Pancreas (tissue), 10 donors: ENCODE data around the gene AAR2. TPM values are rescaled to one million over a fixed set of nuclear protein-coding genes. Genes with fewer than 3 reads are reported as not detected.

ENCODE experiments used
- ATAC-seq, 4 donors: fragments of 200-7000 bp; cut with Tn5 transposase; one replicate each; pipeline versions ENCODE4 v1.8.0 to v1.9.1; 2020; ENCODE audit warnings: mild to moderate bottlenecking in 4 of 4, moderate library complexity in 4 of 4
- DNase-seq, 6 donors: peaks; one replicate each; pipeline ENCODE4 v3.0.0-alpha.2; 2020
- FAIRE-seq: peaks from 2 replicates; lab custom pipeline; 2012; peaks lifted over from hg19 to GRCh38; lab: Jason Lieb, UNC
- H3K27ac ChIP-seq, 4 donors: fragments of 200-600 bp; sonication (generic); 1 replicate in 3 of 4; 2 replicates in 1 of 4; pipeline versions ENCODE4 v1.5.0 to v1.8.0; 2020
- H3K27me3 ChIP-seq, 4 donors: fragments of 200-600 bp; one replicate each; pipeline ENCODE4 v1.8.0; 2021
- H3K36me3 ChIP-seq, 3 donors: fragments of 200-600 bp; sonication (generic) in 1 of 3; one replicate each; pipeline versions ENCODE4 v1.5.0 to v1.8.0; 2020 to 2021
- H3K4me1 ChIP-seq, 3 donors: fragments of 200-600 bp; one replicate each; pipeline ENCODE4 v1.8.0; 2021
- H3K4me3 ChIP-seq, 4 donors: fragments of 200-600 bp; sonication (generic) in 2 of 4; one replicate each; pipeline versions ENCODE4 v1.5.0 to v1.8.0; 2020 to 2021
- H3K9me3 ChIP-seq, 4 donors: fragments of 200-600 bp; one replicate each; pipeline ENCODE4 v1.8.0; 2021
- WGBS, 2 donors: extraction: QIAGEN DNeasy Blood & Tissue Kit; methylation state at CpG; one replicate each; pipeline ENCODE4 v1.1.7; 2013; 5-methylcytosine and 5-hydroxymethylcytosine counted together
- intact Hi-C, 3 donors: fragments of 100-400 bp; cut with DNase I; formaldehyde crosslinking; loops; one replicate each; pipeline versions ENCODE4 v1.11.1 to v1.14.2; 2022
- polyA plus RNA-seq, 2 donors: library from polyadenylated mRNA; stranded (reverse); fragments of 200-250 nt; gene quantifications; one replicate each; pipeline ENCODE4 v1.2.3, GENCODE V29; 2013
- total RNA-seq, 6 donors: library from RNA; stranded (reverse); fragmentation: NEBNext Ultra II Directional in 4 of 6; extraction: Animal tissue kit (Norgen Biotek cat#: 25700) in 4 of 6; gene quantifications; one replicate each; pipeline versions ENCODE4 v1.2.1 to v1.2.4, GENCODE V29; 2021 to 2023
- TF ChIP-seq, protein P1 (sequence below), 4 donors: fragments of 200-600 bp; sonication (generic) in 3 of 4; IDR thresholded peaks; one replicate each; pipeline versions ENCODE4 v1.5.0 to v1.8.0; 2021; ENCODE audit warnings: antibody characterized with exemption in 4 of 4
- donor health status: healthy with polysubstance abuse.
- donor health status: DM: no; HTN: no; CAD: no; lungs with moderate emphysema.
- donor health status: DM: no; HTN: no; CAD: no.
- donor health status: control.
- donor health status: control.
- donor health status: Bipolar disorder and iron deficiency.
- donor health status: DM: yes; HTN: yes; CAD: no.
- donor health status: DM: no; HTN: no; CAD: no.
- donor health status: DM: no; HTN: no; CAD: no.
- donor health status: DM: yes; HTN: yes; CAD: no.

Gene AAR2
- total and polyA plus RNA-seq, 8 donors: 7.0 to 18.0 (median 9.5) TPM

DNA sequence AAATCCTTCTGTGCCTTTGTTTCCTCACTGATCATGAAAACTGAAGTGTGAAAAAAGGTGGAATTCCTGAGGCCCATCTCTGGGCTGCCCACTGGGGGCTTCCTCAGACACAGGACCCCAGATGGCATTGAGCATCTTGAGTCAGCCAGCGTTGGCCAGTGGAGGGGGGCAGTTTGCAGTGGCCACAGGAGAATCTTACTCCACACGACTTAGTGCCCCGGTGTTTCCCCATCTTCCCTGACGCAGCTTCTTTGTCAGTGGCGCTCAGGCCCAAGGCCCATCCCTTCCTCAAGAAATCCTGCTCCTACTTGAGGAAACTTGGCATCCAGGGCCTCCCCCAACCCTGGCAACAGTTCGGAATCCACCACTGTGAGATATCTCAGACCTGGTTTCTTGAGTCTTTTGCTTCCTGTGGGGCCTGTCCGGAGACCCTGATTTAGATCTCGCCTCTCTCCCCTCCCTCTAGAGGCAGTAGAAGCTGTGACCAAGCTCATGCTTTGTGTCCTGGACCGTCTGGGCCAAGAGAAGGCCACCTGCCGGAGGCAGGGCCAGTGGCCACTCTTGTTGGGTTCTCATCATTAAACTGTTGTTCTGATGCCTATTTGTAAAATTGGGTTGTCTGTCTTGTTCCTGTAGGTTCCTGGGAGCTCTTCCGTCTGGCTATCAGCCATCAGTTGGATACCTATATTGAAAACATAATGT is 49.6 kb downstream of the AAR2 start:
- Histone ChIP-seq H3K27me3 (no peaks in the 10 kb centered on the region), H3K4me3 (no peak overlapping the region), H3K4me1 (no peaks in the 10 kb centered on the region), H3K9me3 (no peaks in the 10 kb centered on the region), H3K27ac (no peak overlapping the region), H3K36me3 (no peaks in the 10 kb centered on the region)
- DNase-seq: no peak
- TF ChIP-seq, protein P1, sequence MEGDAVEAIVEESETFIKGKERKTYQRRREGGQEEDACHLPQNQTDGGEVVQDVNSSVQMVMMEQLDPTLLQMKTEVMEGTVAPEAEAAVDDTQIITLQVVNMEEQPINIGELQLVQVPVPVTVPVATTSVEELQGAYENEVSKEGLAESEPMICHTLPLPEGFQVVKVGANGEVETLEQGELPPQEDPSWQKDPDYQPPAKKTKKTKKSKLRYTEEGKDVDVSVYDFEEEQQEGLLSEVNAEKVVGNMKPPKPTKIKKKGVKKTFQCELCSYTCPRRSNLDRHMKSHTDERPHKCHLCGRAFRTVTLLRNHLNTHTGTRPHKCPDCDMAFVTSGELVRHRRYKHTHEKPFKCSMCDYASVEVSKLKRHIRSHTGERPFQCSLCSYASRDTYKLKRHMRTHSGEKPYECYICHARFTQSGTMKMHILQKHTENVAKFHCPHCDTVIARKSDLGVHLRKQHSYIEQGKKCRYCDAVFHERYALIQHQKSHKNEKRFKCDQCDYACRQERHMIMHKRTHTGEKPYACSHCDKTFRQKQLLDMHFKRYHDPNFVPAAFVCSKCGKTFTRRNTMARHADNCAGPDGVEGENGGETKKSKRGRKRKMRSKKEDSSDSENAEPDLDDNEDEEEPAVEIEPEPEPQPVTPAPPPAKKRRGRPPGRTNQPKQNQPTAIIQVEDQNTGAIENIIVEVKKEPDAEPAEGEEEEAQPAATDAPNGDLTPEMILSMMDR (IDR thresholded peaks at IDR 0.05): no peak
- no peak for ATAC-seq
- 77 to 82% methylated on average over 11 of the region's 11 CpGs for WGBS, 2 donors
- FAIRE-seq: no peak
- intact Hi-C loops: no loop called here

DNA sequence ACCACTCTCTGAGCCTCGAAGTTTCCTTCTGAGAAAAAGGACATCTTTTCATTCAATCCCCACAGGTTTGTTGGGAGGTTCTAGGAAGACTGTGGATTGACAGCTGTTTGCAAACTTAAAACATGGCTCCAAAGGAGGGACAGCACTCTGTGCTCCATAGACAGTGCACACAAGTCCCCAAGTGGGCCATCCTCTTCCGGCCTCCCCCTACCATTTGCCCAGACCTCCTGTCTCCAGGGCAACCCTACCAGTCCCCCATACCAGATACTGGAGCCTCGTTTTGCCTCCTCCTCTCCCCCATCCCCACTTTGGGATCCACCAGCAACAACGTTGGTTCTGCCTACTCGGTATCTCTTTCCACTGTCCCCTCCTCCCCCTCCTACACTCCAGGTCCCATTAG is 61.4 kb downstream of the AAR2 start:
- WGBS, 2 donors: 40 to 54% methylated on average over 5 of the region's 5 CpGs
- ATAC-seq (no peak), FAIRE-seq (no peak)

DNA sequence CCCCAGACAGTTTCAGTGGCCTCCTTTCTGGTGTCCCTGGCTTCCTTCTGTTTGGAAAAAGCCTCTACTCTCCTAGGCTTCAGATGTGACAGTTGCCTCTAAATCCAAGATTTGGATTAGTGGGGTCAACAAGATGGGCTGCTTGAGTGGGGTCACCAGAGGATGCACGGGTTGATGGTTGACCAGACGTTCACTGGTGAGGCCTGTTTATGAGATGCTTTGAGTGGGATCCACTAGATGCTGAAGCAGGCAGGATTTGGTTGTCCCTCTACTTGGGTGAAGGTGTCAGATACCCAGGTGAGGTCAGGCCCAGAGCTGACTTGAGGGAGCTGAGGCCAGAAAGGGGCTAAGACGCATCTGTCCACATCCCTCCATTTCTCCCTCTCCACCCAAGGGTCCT is 61.8 kb downstream of the AAR2 start:
- intact Hi-C loops: no loop called here
- no peaks in the 10 kb centered on the region for H3K9me3 ChIP-seq
- H3K36me3 ChIP-seq: no peaks in the 10 kb centered on the region
- FAIRE-seq (no peak), DNase-seq (no peak), ATAC-seq (no peak)
- TF ChIP-seq, protein P1 (IDR thresholded peaks at IDR 0.05): no peak
- no peak overlapping the region for H3K4me3 ChIP-seq
- H3K27ac ChIP-seq: no peak overlapping the region
- H3K27me3 ChIP-seq: peaks cover 0 to 3% (median 1%) of the 10 kb centered on the region in 4 donors
- H3K4me1 ChIP-seq: no peaks in the 10 kb centered on the region
- WGBS, 2 donors: 47 to 53% methylated on average over 3 of the region's 3 CpGs

More for the DNA sequence above, 61.4 kb downstream of the AAR2 start:
- no peaks in the 10 kb centered on the region for H3K9me3 ChIP-seq
- intact Hi-C loops: no loop called here
- no peaks in the 10 kb centered on the region for H3K4me1 ChIP-seq
- no peak for DNase-seq
- H3K27me3 ChIP-seq: peaks cover 0 to 3% (median 1%) of the 10 kb centered on the region in 4 donors
- no peaks in the 10 kb centered on the region for H3K36me3 ChIP-seq
- no peak overlapping the region for H3K27ac ChIP-seq
- TF ChIP-seq, protein P1 (IDR thresholded peaks at IDR 0.05): no peak
- H3K4me3 ChIP-seq: no peak overlapping the region

DNA sequence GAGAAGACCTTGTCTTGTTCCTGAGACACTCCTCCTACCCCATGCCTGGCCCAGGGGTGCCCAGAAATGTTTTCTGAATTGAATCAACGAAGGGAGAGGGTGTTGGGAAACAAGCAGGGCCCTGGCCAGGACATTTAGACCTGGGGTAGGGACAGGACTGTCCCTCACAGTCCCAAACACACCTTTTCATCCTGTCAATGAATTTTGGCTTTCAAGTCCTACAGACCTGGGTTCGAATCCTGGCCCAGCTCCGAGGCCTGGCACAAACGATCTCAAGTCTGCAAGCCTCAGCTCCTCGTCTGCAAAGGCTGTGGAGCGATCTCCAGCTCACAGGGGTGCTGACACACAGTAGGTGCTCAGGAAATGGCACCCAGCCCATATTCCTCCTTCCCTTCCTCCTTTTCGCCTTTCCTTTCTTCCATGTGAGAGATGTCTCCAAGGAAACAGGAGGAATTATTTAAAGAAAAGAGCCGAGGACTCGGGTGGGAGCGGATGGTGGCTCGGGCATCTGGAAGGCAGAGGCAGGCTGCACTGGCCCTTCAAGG is 62.6 kb downstream of the AAR2 start:
- H3K9me3 ChIP-seq: no peaks in the 10 kb centered on the region
- FAIRE-seq (no peak), ATAC-seq (no peak), DNase-seq (no peak)
- WGBS, 2 donors: 69 to 84% methylated on average over 11 of the region's 11 CpGs
- H3K27ac ChIP-seq: no peak overlapping the region
- intact Hi-C loops: no loop called here
- H3K27me3 ChIP-seq: peaks cover 0 to 3% (median 1%) of the 10 kb centered on the region in 4 donors
- H3K36me3 ChIP-seq: no peaks in the 10 kb centered on the region
- TF ChIP-seq, protein P1 (IDR thresholded peaks at IDR 0.05): no peak
- H3K4me3 ChIP-seq: no peak overlapping the region
- no peaks in the 10 kb centered on the region for H3K4me1 ChIP-seq

DNA sequence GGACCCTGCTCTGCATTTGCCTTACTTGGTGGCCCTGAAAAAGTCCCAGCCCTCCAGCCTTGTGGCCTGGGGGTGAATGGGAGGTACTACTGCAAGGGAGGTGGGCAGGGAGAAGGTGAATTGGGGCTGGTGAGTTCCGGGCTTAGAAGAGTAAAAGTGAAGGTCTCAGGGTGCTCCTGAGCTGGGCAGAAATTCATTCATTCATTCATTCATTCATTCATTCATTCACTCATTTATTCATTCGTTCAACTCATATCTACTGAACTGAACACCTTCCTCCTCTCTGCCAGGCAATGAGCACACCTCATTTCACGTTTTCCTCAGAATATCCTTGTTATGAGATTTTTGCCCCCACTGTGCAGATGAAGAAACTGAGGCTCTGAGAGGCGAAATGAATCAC is 63.2 kb downstream of the AAR2 start:
- TF ChIP-seq, protein P1 (IDR thresholded peaks at IDR 0.05): no peak
- H3K4me3 ChIP-seq: no peak overlapping the region
- FAIRE-seq: no peak
- H3K36me3 ChIP-seq: no peaks in the 10 kb centered on the region
- peaks cover 0 to 3% (median 1%) of the 10 kb centered on the region in 4 donors for H3K27me3 ChIP-seq
- no peaks in the 10 kb centered on the region for H3K4me1 ChIP-seq
- no peak for ATAC-seq
- no peak for DNase-seq
- 54 to 68% methylated on average over 4 of the region's 4 CpGs for WGBS, 2 donors
- no peaks in the 10 kb centered on the region for H3K9me3 ChIP-seq
- H3K27ac ChIP-seq: no peak overlapping the region
- intact Hi-C loops: no loop called here
